ENCODE measurements around the gene KCNC4.

DNA sequence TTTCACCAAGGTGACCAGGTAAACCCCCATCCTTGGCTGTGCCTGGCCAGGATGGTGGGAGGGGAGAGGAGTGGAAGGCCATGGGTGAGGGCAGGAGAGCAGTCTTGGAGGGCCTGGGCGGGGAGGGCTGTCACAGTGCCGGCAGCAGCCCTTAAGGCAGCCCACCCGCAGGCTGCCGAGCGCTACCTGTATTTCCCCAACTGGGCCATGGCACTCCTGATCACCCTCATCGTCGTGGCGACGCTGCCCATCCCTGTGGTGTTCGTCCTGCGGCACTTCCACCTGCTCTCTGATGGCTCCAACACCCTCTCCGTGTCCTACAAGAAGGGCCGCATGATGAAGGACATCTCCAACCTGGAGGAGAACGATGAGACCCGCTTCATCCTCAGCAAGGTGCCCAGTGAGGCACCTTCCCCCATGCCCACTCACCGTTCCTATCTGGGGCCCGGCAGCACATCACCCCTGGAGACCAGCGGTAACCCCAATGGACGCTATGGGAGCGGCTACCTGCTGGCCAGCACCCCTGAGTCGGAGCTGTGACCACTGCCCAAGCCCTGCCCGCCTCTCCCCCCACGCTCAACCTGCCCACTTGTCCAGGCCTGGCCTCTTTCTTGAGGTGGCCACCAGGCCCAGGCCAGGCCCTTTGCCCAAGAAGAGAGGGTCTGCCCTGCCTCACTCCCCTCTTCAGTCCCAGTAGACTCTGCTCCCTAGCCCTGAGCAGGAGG, 12.0 kb upstream of the KCNC4 start:
- no peak for TF ChIP-seq GATA2 (IDR thresholded peaks at IDR 0.05; ENCODE audit: low read depth, low read length)
- TF ChIP-seq GATA3 (IDR thresholded peaks at IDR 0.05; ENCODE audit: low read depth, low read length) = no peak
